Mucosa of rectum (tissue), 2 donors: Measurements from ENCODE around the gene PRR15L.
"Not testable (repeated sequence)": the region's sequence is repeated elsewhere in the genome, so short reads cannot be mapped to it uniquely, and the experiment has no call there.

ENCODE experiments used
- H3K27ac ChIP-seq, 2 donors: one replicate each; pipeline ENCODE4 v1.7.0; 2013; ENCODE audit warnings: inconsistent platforms in 2 of 2, low read depth in 2 of 2, low read length in 2 of 2
- H3K27me3 ChIP-seq, 2 donors: one replicate each; pipeline ENCODE4 v1.7.0; 2013; ENCODE audit warnings: low read length in 2 of 2; ENCODE audit not compliant: control insufficient read depth in 2 of 2, insufficient read depth in 2 of 2
- H3K36me3 ChIP-seq, 2 donors: one replicate each; pipeline ENCODE4 v1.7.0; 2013; ENCODE audit warnings: low read length in 2 of 2; ENCODE audit not compliant: control insufficient read depth in 2 of 2, insufficient read depth in 2 of 2
- H3K4me1 ChIP-seq, 2 donors: one replicate each; pipeline ENCODE4 v1.7.0; 2013; ENCODE audit warnings: low read length in 2 of 2, mild to moderate bottlenecking in 1 of 2; ENCODE audit not compliant: control insufficient read depth in 2 of 2, insufficient read depth in 2 of 2
- H3K4me3 ChIP-seq, 2 donors: one replicate each; pipeline ENCODE4 v1.7.0; 2013; ENCODE audit warnings: low read length in 2 of 2
- H3K9ac ChIP-seq, 2 donors: one replicate each; pipeline ENCODE4 v1.7.0; 2013; ENCODE audit warnings: low read length in 2 of 2, low read depth in 1 of 2, mild to moderate bottlenecking in 1 of 2
- H3K9me3 ChIP-seq, 2 donors: one replicate each; pipeline ENCODE4 v1.7.0; 2013; ENCODE audit warnings: low read length in 2 of 2; ENCODE audit not compliant: control insufficient read depth in 2 of 2
- donor health status: healthy.
- donor health status: Normal muscosa, but diverticular disease.

PRR15L gene

GRCh38 chr17:47989159-47989558 lies 31.5 kb upstream of the PRR15L start:
- H3K36me3 ChIP-seq: no peaks in the 10 kb centered on the region

GRCh38 chr17:47988445-47988844 lies 30.8 kb upstream of the PRR15L start:
- H3K9ac ChIP-seq, H3K4me1 ChIP-seq, H3K9me3 ChIP-seq, H3K27me3 ChIP-seq, H3K36me3 ChIP-seq, H3K4me3 ChIP-seq, H3K27ac ChIP-seq: not testable (repeated sequence)

More at GRCh38 chr17:47989159-47989558, 31.5 kb upstream of the PRR15L start:
- Histone ChIP-seq H3K4me3 (no peak overlapping the region), H3K9me3 (no peaks in the 10 kb centered on the region), H3K9ac (no peak overlapping the region), H3K27ac (no peak overlapping the region), H3K4me1 (peaks cover 0 to 5% of the 10 kb centered on the region in 2 donors), H3K27me3 (no peaks in the 10 kb centered on the region)

- peaks cover 0 to 5% of the 10 kb centered on the region in 2 donors for H3K4me1 ChIP-seq
- no peak overlapping the region for H3K4me3 ChIP-seq
- H3K27me3 ChIP-seq: no peaks in the 10 kb centered on the region
- no peak overlapping the region for H3K27ac ChIP-seq
- no peak overlapping the region for H3K9ac ChIP-seq
- peaks cover 4 to 14% of the 10 kb centered on the region in 2 donors for H3K36me3 ChIP-seq
- no peaks in the 10 kb centered on the region for H3K9me3 ChIP-seq
These were observed 29.7 kb upstream of the PRR15L start for GRCh38 chr17:47987240-47987835.

- H3K4me1 ChIP-seq: peaks cover 0 to 5% of the 10 kb centered on the region in 2 donors
- no peak overlapping the region for H3K4me3 ChIP-seq
- H3K9me3 ChIP-seq: no peaks in the 10 kb centered on the region
- no peaks in the 10 kb centered on the region for H3K27me3 ChIP-seq
- peaks cover 12 to 20% of the 10 kb centered on the region in 2 donors for H3K36me3 ChIP-seq
- H3K27ac ChIP-seq: no peak overlapping the region
- H3K9ac ChIP-seq: no peak overlapping the region
These were observed 28.8 kb upstream of the PRR15L start for GRCh38 chr17:47986520-47986919.

GRCh38 chr17:47983492-47984223 lies 26.0 kb upstream of the PRR15L start:
- Histone ChIP-seq H3K36me3 (peaks cover 38 to 46% of the 10 kb centered on the region in 2 donors), H3K4me1 (peaks cover 0 to 5% of the 10 kb centered on the region in 2 donors), H3K9me3 (no peaks in the 10 kb centered on the region), H3K27ac (no peak overlapping the region), H3K27me3 (no peaks in the 10 kb centered on the region), H3K9ac (no peak overlapping the region), H3K4me3 (no peak overlapping the region)

- Histone ChIP-seq H3K27ac (no peak overlapping the region), H3K36me3 (peaks cover 43 to 51% of the 10 kb centered on the region in 2 donors)
These were observed 25.1 kb upstream of the PRR15L start for GRCh38 chr17:47982645-47983390.

GRCh38 chr17:47982091-47982617 lies 24.5 kb upstream of the PRR15L start:
- peaks cover 49 to 55% of the 10 kb centered on the region in 2 donors for H3K36me3 ChIP-seq

More at GRCh38 chr17:47982645-47983390, 25.1 kb upstream of the PRR15L start:
- no peaks in the 10 kb centered on the region for H3K27me3 ChIP-seq
- no peaks in the 10 kb centered on the region for H3K9me3 ChIP-seq
- H3K4me1 ChIP-seq: peaks cover 0 to 5% of the 10 kb centered on the region in 2 donors
- H3K9ac ChIP-seq: no peak overlapping the region
- H3K4me3 ChIP-seq: no peak overlapping the region

GRCh38 chr17:47981462-47981861 lies 23.8 kb upstream of the PRR15L start:
- no peak overlapping the region for H3K27ac ChIP-seq
- peaks cover 52 to 60% of the 10 kb centered on the region in 2 donors for H3K36me3 ChIP-seq
- H3K4me3 ChIP-seq: no peak overlapping the region
- no peak overlapping the region for H3K9ac ChIP-seq
- H3K9me3 ChIP-seq: no peaks in the 10 kb centered on the region
- no peaks in the 10 kb centered on the region for H3K27me3 ChIP-seq
- H3K4me1 ChIP-seq: no peaks in the 10 kb centered on the region

More at GRCh38 chr17:47982091-47982617, 24.5 kb upstream of the PRR15L start:
- Histone ChIP-seq H3K9me3 (no peaks in the 10 kb centered on the region), H3K27me3 (no peaks in the 10 kb centered on the region), H3K4me3 (no peak overlapping the region), H3K4me1 (peaks cover 0 to 1% of the 10 kb centered on the region in 2 donors), H3K27ac (no peak overlapping the region), H3K9ac (peak overlapping the region in 1 of 2 donors; percentile 0)

- Histone ChIP-seq H3K4me1 (no peaks in the 10 kb centered on the region), H3K27me3 (no peaks in the 10 kb centered on the region), H3K27ac (no peak overlapping the region), H3K4me3 (no peak overlapping the region), H3K9ac (no peak overlapping the region), H3K9me3 (no peaks in the 10 kb centered on the region), H3K36me3 (peaks cover 59 to 69% of the 10 kb centered on the region in 2 donors)
These were observed 22.9 kb upstream of the PRR15L start for GRCh38 chr17:47980541-47980940.

GRCh38 chr17:47978324-47978723 lies 20.6 kb upstream of the PRR15L start:
- peaks cover 74 to 85% of the 10 kb centered on the region in 2 donors for H3K36me3 ChIP-seq
- H3K27me3 ChIP-seq: no peaks in the 10 kb centered on the region
- no peak overlapping the region for H3K4me3 ChIP-seq
- no peaks in the 10 kb centered on the region for H3K4me1 ChIP-seq
- H3K9me3 ChIP-seq: no peaks in the 10 kb centered on the region
- H3K27ac ChIP-seq: no peak overlapping the region
- no peak overlapping the region for H3K9ac ChIP-seq
